Endothelial cell (in vitro differentiated cells): ENCODE results near the gene CDK3. TPM values are rescaled to one million over a fixed set of nuclear protein-coding genes. Genes with fewer than 3 reads are reported as not detected.
A peak's percentile ranks its signal among the peaks of the same experiment; 100 is the strongest.

Experiments used
- DNase-seq: peaks from one replicate; pipeline ENCODE4 v3.0.0; 2021; ENCODE audit warnings: low spot score
- H3K27ac Mint-ChIP-seq: one replicate; pipeline ENCODE4 v1.8.0; 2021; ENCODE audit warnings: mixed read lengths, inconsistent platforms; ENCODE audit not compliant: unreplicated experiment
- H3K27me3 Mint-ChIP-seq: one replicate; pipeline ENCODE4 v1.8.0; 2021; ENCODE audit warnings: mild to moderate bottlenecking, moderate library complexity, mixed read lengths, inconsistent platforms; ENCODE audit not compliant: unreplicated experiment
- H3K36me3 Mint-ChIP-seq: one replicate; pipeline ENCODE4 v1.8.0; 2021; ENCODE audit warnings: mild to moderate bottlenecking, low read depth, mixed read lengths, inconsistent platforms; ENCODE audit not compliant: unreplicated experiment
- H3K4me1 Mint-ChIP-seq: one replicate; pipeline ENCODE4 v1.8.0; 2021; ENCODE audit warnings: mild to moderate bottlenecking, mixed read lengths, inconsistent platforms; ENCODE audit not compliant: unreplicated experiment
- H3K4me3 Mint-ChIP-seq: one replicate; pipeline ENCODE4 v1.8.0; 2021; ENCODE audit warnings: mild to moderate bottlenecking, mixed read lengths, inconsistent platforms; ENCODE audit not compliant: unreplicated experiment
- H3K9me3 Mint-ChIP-seq: one replicate; pipeline ENCODE4 v1.8.0; 2021; ENCODE audit warnings: mixed read lengths, inconsistent platforms; ENCODE audit not compliant: unreplicated experiment
- CTCF ChIP-seq: fragments of 200-600 bp; sonication (generic); IDR thresholded peaks from one replicate; pipeline ENCODE4 v1.5.0; 2021; ENCODE audit warnings: antibody characterized with exemption; ENCODE audit not compliant: unreplicated experiment
- total RNA-seq: library from RNA; stranded (reverse); fragmentation: NEBNext Ultra II Directional; extraction: Animal tissue kit (Norgen Biotek cat#: 25700); gene quantifications from one replicate; pipeline ENCODE4 v1.2.1, GENCODE V29; 2021; ENCODE audit not compliant: unreplicated experiment

The CDK3 gene
- total RNA-seq, 1 donor from 2014 or later, result 8.4 TPM

DNA sequence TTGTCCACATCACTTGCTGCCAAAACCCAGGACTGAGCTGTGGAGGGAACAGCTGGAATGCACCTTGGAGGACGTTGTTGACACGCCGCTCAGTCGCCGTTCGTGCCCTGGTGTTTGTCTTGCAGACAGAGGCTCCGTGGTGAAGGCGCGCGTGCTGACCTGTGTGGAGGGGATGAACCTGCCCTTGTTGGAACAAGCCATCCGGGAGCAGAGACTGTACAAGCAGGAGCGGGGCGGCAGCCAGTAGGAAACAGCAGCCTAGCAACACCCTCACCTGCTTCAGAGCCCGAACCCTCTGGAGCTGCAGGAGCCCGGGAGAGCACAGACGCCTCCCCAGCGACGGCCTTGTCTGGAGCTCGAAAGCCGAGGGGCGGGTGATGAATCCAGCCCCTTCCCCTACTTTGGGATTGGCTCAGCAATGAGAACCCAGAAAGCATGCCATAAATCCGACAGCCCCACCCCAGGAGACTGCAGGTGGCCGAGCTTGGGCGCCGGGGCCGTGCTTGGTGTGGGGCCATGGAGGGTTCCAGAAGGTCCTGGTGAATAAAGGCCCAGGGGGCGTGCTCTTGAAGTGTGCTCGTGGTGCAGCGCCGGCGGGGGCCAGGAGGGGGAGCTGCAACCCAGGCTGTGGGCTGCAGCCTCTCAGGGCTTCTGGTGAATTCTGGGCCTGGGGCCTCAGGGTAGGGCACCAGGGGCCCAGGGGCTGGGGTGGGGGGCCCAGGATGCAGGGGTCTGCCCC is 470 bp upstream of the CDK3 start:
- Mint-ChIP-seq H3K4me1 (peaks cover 12% of the 10 kb centered on the region), H3K27me3 (peaks cover 3% of the 10 kb centered on the region), H3K36me3 (peaks cover 17% of the 10 kb centered on the region), H3K9me3 (peaks cover 4% of the 10 kb centered on the region), H3K27ac (no peak overlapping the region), H3K4me3 (no peak overlapping the region)
- DNase-seq, result peak; percentile 89
- TF ChIP-seq CTCF, result peak; percentile 90

GRCh38 chr17:76002100-76002499 is 1.4 kb downstream of the CDK3 start:
- TF ChIP-seq CTCF, result no peak
- H3K27me3 Mint-ChIP-seq, result peaks cover 3% of the 10 kb centered on the region
- peaks cover 4% of the 10 kb centered on the region for H3K9me3 Mint-ChIP-seq
- H3K4me3 Mint-ChIP-seq, result no peak overlapping the region
- no peak for DNase-seq
- H3K36me3 Mint-ChIP-seq, result peaks cover 18% of the 10 kb centered on the region
- peaks cover 7% of the 10 kb centered on the region for H3K4me1 Mint-ChIP-seq
- no peak overlapping the region for H3K27ac Mint-ChIP-seq

GRCh38 chr17:76003915-76004314 is 3.3 kb downstream of the CDK3 start:
- no peaks in the 10 kb centered on the region for H3K4me1 Mint-ChIP-seq
- no peak for TF ChIP-seq CTCF
- no peak overlapping the region for H3K4me3 Mint-ChIP-seq
- no peak for DNase-seq
- no peak overlapping the region for H3K27ac Mint-ChIP-seq
- H3K9me3 Mint-ChIP-seq, result no peaks in the 10 kb centered on the region
- H3K27me3 Mint-ChIP-seq, result no peaks in the 10 kb centered on the region
- H3K36me3 Mint-ChIP-seq, result peaks cover 13% of the 10 kb centered on the region

- H3K27ac Mint-ChIP-seq, result no peak overlapping the region
- DNase-seq, result no peak
- H3K36me3 Mint-ChIP-seq, result peaks cover 20% of the 10 kb centered on the region
- no peaks in the 10 kb centered on the region for H3K9me3 Mint-ChIP-seq
- H3K4me3 Mint-ChIP-seq, result no peak overlapping the region
- H3K4me1 Mint-ChIP-seq, result no peaks in the 10 kb centered on the region
- H3K27me3 Mint-ChIP-seq, result no peaks in the 10 kb centered on the region
- no peak for TF ChIP-seq CTCF
Measured at GRCh38 chr17:76004750-76005262, 4.2 kb downstream of the CDK3 start.
